ENCODE results near the gene FRMD7. TPM values are rescaled to one million over a fixed set of nuclear protein-coding genes. Genes with fewer than 3 reads are reported as not detected.

Gene FRMD7
- total and polyA plus RNA-seq, 12 donors: 0.07 to 0.50 (median 0.31) TPM; not detected in 6

DNA sequence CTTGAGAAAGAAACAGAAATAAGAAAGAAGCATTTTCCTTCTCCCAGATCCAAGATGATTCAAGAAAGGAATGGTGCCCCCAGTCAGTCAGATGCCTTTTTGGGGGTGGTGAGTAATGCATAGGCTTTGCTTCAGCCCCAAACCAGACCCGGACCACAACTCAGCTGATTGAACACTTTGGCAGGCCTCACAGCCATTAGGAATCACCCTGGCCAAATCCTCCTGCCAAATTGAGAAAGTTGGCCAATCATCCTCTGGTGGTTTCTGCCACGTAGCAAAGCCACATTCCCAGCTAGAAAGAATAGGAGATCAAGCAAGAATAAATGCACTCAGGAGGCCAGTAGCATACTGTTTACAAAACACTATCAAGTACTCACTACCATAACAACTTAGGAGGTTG, 33.7 kb downstream of the FRMD7 start:
- ATAC-seq: no peak
- Histone ChIP-seq H3K4me3 (no peak overlapping the region), H3K9me3 (no peaks in the 10 kb centered on the region), H3K36me3 (no peaks in the 10 kb centered on the region), H3K27ac (no peak overlapping the region), H3K4me1 (no peaks in the 10 kb centered on the region), H3K27me3 (peaks cover 0 to 73% (median 0%) of the 10 kb centered on the region in 7 donors)
- intact Hi-C loops (cut with DNase I): loop anchor here in 6 of 10 donors (5.0 to 10.0 kb wide), 6 partner anchors 121 to 541 kb away; partner anchors contain the start of gene RAP2C (in 4 of the 6)
- no peak for DNase-seq
- TF ChIP-seq, protein P1, sequence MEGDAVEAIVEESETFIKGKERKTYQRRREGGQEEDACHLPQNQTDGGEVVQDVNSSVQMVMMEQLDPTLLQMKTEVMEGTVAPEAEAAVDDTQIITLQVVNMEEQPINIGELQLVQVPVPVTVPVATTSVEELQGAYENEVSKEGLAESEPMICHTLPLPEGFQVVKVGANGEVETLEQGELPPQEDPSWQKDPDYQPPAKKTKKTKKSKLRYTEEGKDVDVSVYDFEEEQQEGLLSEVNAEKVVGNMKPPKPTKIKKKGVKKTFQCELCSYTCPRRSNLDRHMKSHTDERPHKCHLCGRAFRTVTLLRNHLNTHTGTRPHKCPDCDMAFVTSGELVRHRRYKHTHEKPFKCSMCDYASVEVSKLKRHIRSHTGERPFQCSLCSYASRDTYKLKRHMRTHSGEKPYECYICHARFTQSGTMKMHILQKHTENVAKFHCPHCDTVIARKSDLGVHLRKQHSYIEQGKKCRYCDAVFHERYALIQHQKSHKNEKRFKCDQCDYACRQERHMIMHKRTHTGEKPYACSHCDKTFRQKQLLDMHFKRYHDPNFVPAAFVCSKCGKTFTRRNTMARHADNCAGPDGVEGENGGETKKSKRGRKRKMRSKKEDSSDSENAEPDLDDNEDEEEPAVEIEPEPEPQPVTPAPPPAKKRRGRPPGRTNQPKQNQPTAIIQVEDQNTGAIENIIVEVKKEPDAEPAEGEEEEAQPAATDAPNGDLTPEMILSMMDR (IDR thresholded peaks at IDR 0.05): no peak
- 73 to 82% methylated on average over 2 of the region's 2 CpGs for WGBS, 2 donors

DNA sequence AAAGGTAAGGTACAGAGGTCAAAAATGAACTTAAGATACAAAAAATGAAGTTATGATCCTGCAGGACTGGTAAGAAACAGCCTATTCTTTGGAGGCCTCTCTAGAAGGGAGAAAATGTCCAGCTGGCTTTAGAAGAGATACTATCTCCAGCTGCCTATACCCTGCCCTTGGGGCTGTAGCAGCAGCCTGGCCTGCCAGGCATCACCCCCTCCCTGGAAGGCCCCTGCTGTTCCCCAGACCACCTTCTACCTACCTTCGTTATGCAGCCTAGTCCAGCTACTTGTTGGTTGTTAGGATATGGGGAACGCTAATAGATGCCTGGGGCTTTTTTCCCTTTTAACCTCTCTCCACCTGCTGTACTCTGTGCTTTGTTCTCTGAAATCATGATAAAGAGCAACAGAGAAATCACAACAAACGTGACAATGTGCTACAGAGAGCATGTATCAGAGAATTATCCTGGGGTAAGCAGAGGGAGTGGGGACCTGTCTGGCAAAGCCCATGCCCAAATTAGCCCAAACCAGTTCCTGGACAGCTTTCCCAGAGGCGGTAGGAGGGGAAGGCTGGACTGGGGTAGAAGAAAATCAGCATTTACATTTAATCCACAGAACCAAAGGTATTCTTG, 34.5 kb downstream of the FRMD7 start:
- DNase-seq (no peak), ATAC-seq (no peak)
- H3K27ac ChIP-seq: no peak overlapping the region
- H3K36me3 ChIP-seq: no peaks in the 10 kb centered on the region
- no peak overlapping the region for H3K4me3 ChIP-seq
- intact Hi-C loops (cut with DNase I): loop anchor here in 6 of 10 donors (2.0 to 10.0 kb wide), 7 partner anchors 121 to 541 kb away; partner anchors contain the start of gene RAP2C (in 5 of the 6)
- H3K27me3 ChIP-seq: peaks cover 0 to 80% (median 0%) of the 10 kb centered on the region in 7 donors
- H3K9me3 ChIP-seq: no peaks in the 10 kb centered on the region
- H3K4me1 ChIP-seq: no peaks in the 10 kb centered on the region
- TF ChIP-seq, protein P1 (IDR thresholded peaks at IDR 0.05): no peak
- WGBS, 2 donors: 59 to 88% methylated on average over 4 of the region's 4 CpGs

DNA sequence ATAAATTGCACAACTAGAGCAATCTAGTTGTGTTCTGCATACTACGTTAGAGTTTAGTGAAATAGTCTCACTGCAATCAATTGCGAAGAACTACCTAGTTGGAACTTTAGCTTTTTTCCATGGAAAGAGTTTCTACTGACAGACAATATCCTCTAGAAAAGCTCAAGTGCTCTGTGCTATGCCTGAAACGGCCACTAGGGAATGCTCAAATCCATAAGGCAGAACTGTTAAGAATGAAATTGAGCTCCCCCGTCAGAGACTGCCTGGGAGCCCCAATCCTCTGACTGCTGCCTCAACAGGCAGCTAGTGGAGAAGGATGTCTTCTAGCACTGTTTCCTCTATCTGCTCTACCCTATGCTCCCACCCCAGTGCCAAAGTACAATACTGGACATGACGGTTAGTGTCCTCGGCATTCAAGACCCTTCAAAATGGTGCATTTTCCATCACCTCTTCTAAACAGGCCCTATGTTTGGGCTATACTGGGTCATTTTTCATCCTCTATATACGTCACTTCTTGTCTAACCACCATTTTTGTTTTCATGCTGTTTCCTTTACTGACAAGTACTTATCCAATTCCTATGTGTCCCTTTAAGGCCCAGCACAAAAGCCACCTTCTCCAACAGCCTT, 35.3 kb downstream of the FRMD7 start:
- Histone ChIP-seq H3K4me3 (no peak overlapping the region), H3K27me3 (peaks cover 0 to 80% (median 0%) of the 10 kb centered on the region in 7 donors), H3K4me1 (no peaks in the 10 kb centered on the region), H3K9me3 (no peaks in the 10 kb centered on the region), H3K27ac (no peak overlapping the region), H3K36me3 (no peaks in the 10 kb centered on the region)
- DNase-seq (peak in 1 of 2 donors; percentile 43), ATAC-seq (peak in 4 of 8 donors; percentile 44 to 76 (median 54))
- intact Hi-C loops (cut with DNase I): loop anchor here in 6 of 10 donors (2.0 to 10.0 kb wide), 7 partner anchors 122 to 542 kb away; partner anchors contain the start of gene RAP2C (in 5 of the 6)
- WGBS, 2 donors: 45 to 47% methylated on average over 7 of the region's 7 CpGs
- TF ChIP-seq, protein P1 (IDR thresholded peaks at IDR 0.05): peak; percentile 54 to 78 (median 70)

DNA sequence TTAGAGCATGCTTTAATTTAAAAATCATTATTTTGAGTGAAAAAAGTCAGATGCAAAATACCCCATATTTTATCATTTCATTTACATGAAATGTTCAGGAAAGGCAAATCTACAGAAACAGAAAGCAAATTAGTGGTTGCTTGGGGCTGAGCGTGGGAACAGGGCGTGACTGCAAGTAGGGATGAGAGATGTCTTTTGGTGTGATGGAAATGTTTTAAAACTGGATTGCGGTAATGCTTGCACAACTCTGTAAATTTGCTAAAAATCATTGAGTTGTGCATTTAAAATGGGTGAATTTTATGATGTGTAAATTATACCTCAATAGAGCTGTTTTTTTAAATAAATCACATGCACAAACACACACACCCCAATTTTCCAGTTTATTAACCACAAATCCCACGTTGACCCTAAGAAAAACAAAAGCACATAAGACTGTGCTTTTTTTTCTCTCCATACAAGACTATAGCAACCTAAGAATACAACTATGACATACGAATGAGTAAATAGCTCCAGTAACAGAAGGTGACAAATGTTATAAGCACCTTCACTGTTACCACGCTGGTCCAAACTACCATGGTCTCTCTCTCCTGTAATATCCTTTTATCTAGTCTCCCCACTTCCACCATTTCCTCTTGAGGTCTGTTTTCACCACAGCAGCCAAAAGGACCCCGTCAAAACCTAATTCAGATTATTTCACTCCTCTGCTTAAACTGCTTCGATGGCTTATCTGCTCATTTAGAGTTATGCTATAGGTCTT, 37.2 kb downstream of the FRMD7 start:
- no peak for DNase-seq
- intact Hi-C loops (cut with DNase I): loop anchor here in 6 of 10 donors (5.0 to 10.0 kb wide), 6 partner anchors 124 to 544 kb away; partner anchors contain the start of gene RAP2C (in 4 of the 6)
- H3K27ac ChIP-seq: no peak overlapping the region
- WGBS, 2 donors: 62 to 74% methylated on average over 8 of the region's 8 CpGs
- H3K9me3 ChIP-seq: no peaks in the 10 kb centered on the region
- no peak for ATAC-seq
- no peaks in the 10 kb centered on the region for H3K36me3 ChIP-seq
- no peaks in the 10 kb centered on the region for H3K4me1 ChIP-seq
- TF ChIP-seq, protein P1 (IDR thresholded peaks at IDR 0.05): no peak
- H3K4me3 ChIP-seq: no peak overlapping the region
- peaks cover 0 to 81% (median 0%) of the 10 kb centered on the region in 7 donors for H3K27me3 ChIP-seq
